H9 (cell line): Measurements from ENCODE around the gene INPP5E. TPM values are rescaled to one million over a fixed set of nuclear protein-coding genes. Genes with fewer than 3 reads are reported as not detected.

ENCODE experiments used
- DNase-seq: peaks from one replicate; pipeline ENCODE4 v3.0.0-alpha.2; 2017
- H2AFZ ChIP-seq: one replicate; pipeline ENCODE4 v1.6.1; 2013; ENCODE audit warnings: mild to moderate bottlenecking, low read length, control low read depth, moderate library complexity
- H2AK5ac ChIP-seq: 2 replicates; pipeline ENCODE4 v1.6.1; 2013; ENCODE audit warnings: low read length, control low read depth, mixed read lengths; ENCODE audit not compliant: insufficient read length
- H2BK120ac ChIP-seq: one replicate; pipeline ENCODE4 v1.6.1; 2013; ENCODE audit warnings: low read depth, mild to moderate bottlenecking, low read length, control low read depth, inconsistent platforms; ENCODE audit not compliant: poor library complexity, severe bottlenecking
- H2BK12ac ChIP-seq: 2 replicates; pipeline ENCODE4 v1.6.1; 2013; ENCODE audit warnings: low read length, control low read depth, mixed read lengths, low read depth; ENCODE audit not compliant: insufficient read length
- H2BK15ac ChIP-seq: 2 replicates; pipeline ENCODE4 v1.6.1; 2013; ENCODE audit warnings: low read depth, low read length, control low read depth
- H2BK20ac ChIP-seq: one replicate; pipeline ENCODE4 v1.6.1; 2013; ENCODE audit warnings: low read depth, mild to moderate bottlenecking, low read length, control low read depth, inconsistent platforms; ENCODE audit not compliant: poor library complexity, severe bottlenecking
- H2BK5ac ChIP-seq: 2 replicates; pipeline ENCODE4 v1.6.1; 2013; ENCODE audit warnings: low read length, control low read depth, mixed read lengths; ENCODE audit not compliant: insufficient read length
- H3K14ac ChIP-seq: 2 replicates; pipeline ENCODE4 v1.6.1; 2013; ENCODE audit warnings: low read length, control low read depth; ENCODE audit not compliant: insufficient read depth
- H3K18ac ChIP-seq: 2 replicates; pipeline ENCODE4 v1.6.1; 2013; ENCODE audit warnings: low read depth, mild to moderate bottlenecking, mixed read lengths, low read length, control low read depth; ENCODE audit not compliant: insufficient read length
- H3K23ac ChIP-seq: 2 replicates; pipeline ENCODE4 v1.6.1; 2013; ENCODE audit warnings: low read length, control low read depth, mixed read lengths, low read depth; ENCODE audit not compliant: insufficient read length
- H3K23me2 ChIP-seq: 2 replicates; pipeline ENCODE4 v1.6.1; 2013; ENCODE audit warnings: low read depth, mild to moderate bottlenecking, mixed read lengths, low read length, control low read depth; ENCODE audit not compliant: insufficient read length, poor library complexity, severe bottlenecking
- H3K27ac ChIP-seq: 2 replicates; pipeline ENCODE4 v1.5.1; 2013; ENCODE audit warnings: low read length, control low read depth, mixed read lengths, low read depth; ENCODE audit not compliant: insufficient read length
- H3K27me3 ChIP-seq: 2 replicates; pipeline ENCODE4 v1.6.1; 2013; ENCODE audit warnings: low read length, control low read depth, inconsistent platforms; ENCODE audit not compliant: insufficient read depth
- H3K4ac ChIP-seq: 2 replicates; pipeline ENCODE4 v1.6.1; 2013; ENCODE audit warnings: low read depth, mild to moderate bottlenecking, control low read depth, inconsistent platforms, low read length, moderate library complexity
- H3K4me1 ChIP-seq: 2 replicates; pipeline ENCODE4 v1.6.1; 2013; ENCODE audit warnings: low read length, control low read depth, inconsistent platforms; ENCODE audit not compliant: insufficient read depth
- H3K4me2 ChIP-seq: 2 replicates; pipeline ENCODE4 v1.6.1; 2013; ENCODE audit warnings: low read length, control low read depth, mixed read lengths; ENCODE audit not compliant: insufficient read length, insufficient read depth
- H3K56ac ChIP-seq: 2 replicates; pipeline ENCODE4 v1.6.1; 2013; ENCODE audit warnings: low read depth, mild to moderate bottlenecking, mixed read lengths, low read length, control low read depth; ENCODE audit not compliant: insufficient read length
- H3K79me1 ChIP-seq: 2 replicates; pipeline ENCODE4 v1.6.1; 2013; ENCODE audit warnings: low read depth, mild to moderate bottlenecking, moderate library complexity, low read length, control low read depth, inconsistent platforms; ENCODE audit not compliant: insufficient read depth, poor library complexity, severe bottlenecking
- H3K79me2 ChIP-seq: 2 replicates; pipeline ENCODE4 v1.6.1; 2013; ENCODE audit warnings: low read length, control low read depth, inconsistent platforms; ENCODE audit not compliant: insufficient read depth
- H3K9ac ChIP-seq: 2 replicates; pipeline ENCODE4 v1.6.1; 2013; ENCODE audit warnings: low read length, control low read depth, mixed read lengths; ENCODE audit not compliant: insufficient read length; ENCODE audit errors: extremely low read depth
- H3K9me3 ChIP-seq: one replicate; pipeline ENCODE4 v1.6.1; 2013; ENCODE audit warnings: low read depth, low read length, inconsistent platforms; ENCODE audit not compliant: control insufficient read depth
- H3T11ph ChIP-seq: one replicate; pipeline ENCODE4 v1.6.1; 2013; ENCODE audit warnings: mild to moderate bottlenecking, low read length, control low read depth, inconsistent platforms
- H4K20me1 ChIP-seq: one replicate; pipeline ENCODE4 v1.6.1; 2013; ENCODE audit not compliant: control insufficient read depth, insufficient read length, insufficient read depth
- H4K5ac ChIP-seq: 2 replicates; pipeline ENCODE4 v1.6.1; 2013; ENCODE audit warnings: low read depth, mild to moderate bottlenecking, mixed read lengths, low read length, control low read depth; ENCODE audit not compliant: insufficient read length
- H4K8ac ChIP-seq: replicated peaks from 2 replicates; pipeline ENCODE4 v1.6.1; 2013; ENCODE audit warnings: low read length, control low read depth, mixed read lengths, low read depth; ENCODE audit not compliant: insufficient read length
- H4K91ac ChIP-seq: 2 replicates; pipeline ENCODE4 v1.6.1; 2013; ENCODE audit warnings: low read depth, mild to moderate bottlenecking, moderate library complexity, mixed read lengths, low read length, control low read depth; ENCODE audit not compliant: insufficient read length
- H3K27ac Mint-ChIP-seq, 3 experiments: 2 replicates in 2 of 3; 3 replicates in 1 of 3; pipeline ENCODE4 v1.8.0; 2020 to 2021; ENCODE audit warnings: mixed read lengths in 3 of 3, mild to moderate bottlenecking in 1 of 3, moderate library complexity in 1 of 3
- H3K27me3 Mint-ChIP-seq: 2 replicates; pipeline ENCODE4 v1.8.0; 2021; ENCODE audit warnings: low read depth, mild to moderate bottlenecking, moderate library complexity, mixed read lengths
- H3K36me3 Mint-ChIP-seq, 3 experiments: 2 replicates in 2 of 3; 3 replicates in 1 of 3; pipeline ENCODE4 v1.8.0; 2020 to 2021; ENCODE audit warnings: low read depth in 3 of 3, mixed read lengths in 3 of 3; ENCODE audit not compliant: insufficient read depth in 1 of 3
- H3K4me1 Mint-ChIP-seq, 2 experiments: 2 replicates each; pipeline ENCODE4 v1.8.0; 2020; ENCODE audit warnings: mixed read lengths in 2 of 2
- H3K4me3 Mint-ChIP-seq, 2 experiments: 2 replicates in 1 of 2; 3 replicates in 1 of 2; pipeline ENCODE4 v1.8.0; 2020 to 2021; ENCODE audit warnings: mild to moderate bottlenecking in 2 of 2, mixed read lengths in 2 of 2, moderate library complexity in 1 of 2
- H3K9me3 Mint-ChIP-seq, 2 experiments: 2 replicates in 1 of 2; 3 replicates in 1 of 2; pipeline ENCODE4 v1.8.0; 2020; ENCODE audit warnings: mild to moderate bottlenecking in 2 of 2, mixed read lengths in 2 of 2, moderate library complexity in 1 of 2
- WGBS: extraction: QIAGEN DNeasy Blood & Tissue Kit; methylation state at CpG from one replicate; pipeline ENCODE4 v1.1.7; 2013; ENCODE audit warnings: missing lambda C conversion rate, low lambda C conversion rate, mixed read lengths; ENCODE audit not compliant: insufficient read length; ENCODE audit errors: extremely low coverage; 5-methylcytosine and 5-hydroxymethylcytosine counted together
- total RNA-seq: library from RNA; stranded (reverse); gene quantifications from 2 replicates; pipeline ENCODE4 v1.2.1, GENCODE V29; 2021
- TF ChIP-seq, protein P1 (sequence below): fragments of 200-600 bp; sonication (generic); conservative IDR thresholded peaks from 3 replicates; pipeline ENCODE4 v1.8.0; 2021; ENCODE audit warnings: antibody characterized with exemption, mild to moderate bottlenecking

The INPP5E gene
- total RNA-seq, 1 experiment from 2014 or later = 21.0 TPM

DNA sequence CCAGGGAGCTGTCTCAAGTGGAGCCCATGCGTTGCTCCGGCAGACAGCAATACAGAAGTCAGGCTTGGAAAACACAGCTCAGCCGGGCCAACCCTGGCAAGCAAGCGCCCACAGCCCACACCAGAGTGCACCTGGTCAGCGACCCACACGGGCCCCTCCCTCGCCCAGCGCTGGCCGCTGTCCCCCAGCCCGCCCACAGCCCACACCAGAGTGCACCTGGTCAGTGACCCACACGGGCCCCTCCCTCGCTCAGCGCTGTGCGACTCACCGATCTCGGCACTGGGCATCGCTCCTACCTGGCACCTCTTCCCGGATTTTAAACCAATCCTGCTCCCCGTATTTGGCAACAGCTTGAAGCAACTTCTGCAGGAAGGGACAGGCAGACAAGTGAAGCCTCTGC lies 52.4 kb downstream of the INPP5E start:
- Mint-ChIP-seq H3K9me3 (no peaks in the 10 kb centered on the region), H3K27me3 (no peaks in the 10 kb centered on the region), H3K4me1 (no peaks in the 10 kb centered on the region), H3K36me3 (peaks cover 43 to 87% (median 78%) of the 10 kb centered on the region in 3 experiments; a peak in 6 of 7 replicates), H3K4me3 (no peak overlapping the region), H3K27ac (no peak overlapping the region)
- no peak overlapping the region for H2BK5ac ChIP-seq
- H4K91ac ChIP-seq = no peak overlapping the region
- H3K14ac ChIP-seq = no peak overlapping the region
- H2AK5ac ChIP-seq = no peak overlapping the region
- H4K5ac ChIP-seq = no peak overlapping the region
- no peaks in the 10 kb centered on the region for H3K9me3 ChIP-seq
- H3K79me2 ChIP-seq = no peaks in the 10 kb centered on the region
- H2BK20ac ChIP-seq = no peak overlapping the region
- H3K4ac ChIP-seq = no peak overlapping the region
- no peak overlapping the region for H2AFZ ChIP-seq
- no peak overlapping the region for H2BK120ac ChIP-seq
- H3K23me2 ChIP-seq = no peaks in the 10 kb centered on the region
- no peak overlapping the region for H3K9ac ChIP-seq
- no peaks in the 10 kb centered on the region for H3K27me3 ChIP-seq
- TF ChIP-seq, protein P1, sequence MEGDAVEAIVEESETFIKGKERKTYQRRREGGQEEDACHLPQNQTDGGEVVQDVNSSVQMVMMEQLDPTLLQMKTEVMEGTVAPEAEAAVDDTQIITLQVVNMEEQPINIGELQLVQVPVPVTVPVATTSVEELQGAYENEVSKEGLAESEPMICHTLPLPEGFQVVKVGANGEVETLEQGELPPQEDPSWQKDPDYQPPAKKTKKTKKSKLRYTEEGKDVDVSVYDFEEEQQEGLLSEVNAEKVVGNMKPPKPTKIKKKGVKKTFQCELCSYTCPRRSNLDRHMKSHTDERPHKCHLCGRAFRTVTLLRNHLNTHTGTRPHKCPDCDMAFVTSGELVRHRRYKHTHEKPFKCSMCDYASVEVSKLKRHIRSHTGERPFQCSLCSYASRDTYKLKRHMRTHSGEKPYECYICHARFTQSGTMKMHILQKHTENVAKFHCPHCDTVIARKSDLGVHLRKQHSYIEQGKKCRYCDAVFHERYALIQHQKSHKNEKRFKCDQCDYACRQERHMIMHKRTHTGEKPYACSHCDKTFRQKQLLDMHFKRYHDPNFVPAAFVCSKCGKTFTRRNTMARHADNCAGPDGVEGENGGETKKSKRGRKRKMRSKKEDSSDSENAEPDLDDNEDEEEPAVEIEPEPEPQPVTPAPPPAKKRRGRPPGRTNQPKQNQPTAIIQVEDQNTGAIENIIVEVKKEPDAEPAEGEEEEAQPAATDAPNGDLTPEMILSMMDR = no peak
- no peak overlapping the region for H4K8ac ChIP-seq
- H3K4me1 ChIP-seq = no peaks in the 10 kb centered on the region
- no peak overlapping the region for H3T11ph ChIP-seq
- H3K27ac ChIP-seq = no peak overlapping the region
- no peak overlapping the region for H3K23ac ChIP-seq
- no peak for DNase-seq
- no peak overlapping the region for H2BK12ac ChIP-seq
- no CpG with 5 or more reads among the region's 19 CpGs for WGBS
- no peak overlapping the region for H3K18ac ChIP-seq
- H3K4me2 ChIP-seq = no peak overlapping the region
- no peaks in the 10 kb centered on the region for H4K20me1 ChIP-seq
- no peaks in the 10 kb centered on the region for H3K79me1 ChIP-seq
- H2BK15ac ChIP-seq = no peak overlapping the region
- H3K56ac ChIP-seq = no peak overlapping the region
